ENCODE measurements around the gene CSTB.

Gene CSTB

GRCh38 chr21:43726686-43727518 lies 49.2 kb downstream of the CSTB start:
- no peak for DNase-seq
